ENCODE data around the gene LMO3. TPM values are rescaled to one million over a fixed set of nuclear protein-coding genes. Genes with fewer than 3 reads are reported as not detected.

LMO3 gene
- total RNA-seq, 1 experiment from 2014 or later: not detected

DNA sequence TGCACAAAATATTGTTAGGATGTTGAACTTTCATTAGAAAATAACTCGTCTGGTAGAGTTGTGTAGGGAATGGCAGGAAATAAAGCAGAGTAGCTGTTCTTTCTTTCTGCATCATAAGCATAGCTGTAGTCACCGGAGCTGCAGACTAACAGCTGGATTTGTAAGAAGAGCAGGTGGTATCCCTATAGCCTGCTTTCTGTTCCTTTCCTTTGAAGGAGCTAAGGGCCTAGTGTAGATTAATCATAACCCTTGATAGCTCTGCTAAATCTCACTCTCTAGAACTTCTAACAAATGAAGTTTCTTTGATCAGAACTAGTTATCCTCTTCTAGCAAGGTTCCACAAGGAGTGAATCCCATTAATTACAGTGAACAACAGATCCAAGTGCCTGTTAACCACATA is 3.5 kb downstream of the LMO3 start:
- DNase-seq (ENCODE audit: extremely low read depth, low read depth): no peak

GRCh38 chr12:16600525-16600924 is 5.4 kb downstream of the LMO3 start:
- DNase-seq (ENCODE audit: extremely low read depth, low read depth): no peak

DNA sequence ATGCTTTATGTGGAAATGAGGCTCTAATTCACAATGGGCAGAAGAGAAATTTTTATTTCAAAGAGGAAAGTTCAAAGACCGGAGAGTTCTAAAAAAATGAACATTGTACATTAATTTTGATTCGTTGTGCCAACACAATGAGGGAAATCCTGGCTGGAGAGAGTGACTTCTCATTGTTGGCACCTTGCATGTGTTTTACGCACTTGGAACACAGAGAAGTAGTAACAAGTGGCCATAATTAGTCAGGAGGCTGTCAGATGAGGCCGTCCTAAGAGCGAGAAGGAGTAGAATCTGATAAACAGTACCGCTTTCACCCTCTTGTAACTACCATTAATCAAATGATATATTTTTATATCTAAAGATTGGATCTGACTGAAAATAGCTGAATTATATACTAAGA is 6.9 kb downstream of the LMO3 start:
- no peak for DNase-seq (ENCODE audit: extremely low read depth, low read depth)

DNA sequence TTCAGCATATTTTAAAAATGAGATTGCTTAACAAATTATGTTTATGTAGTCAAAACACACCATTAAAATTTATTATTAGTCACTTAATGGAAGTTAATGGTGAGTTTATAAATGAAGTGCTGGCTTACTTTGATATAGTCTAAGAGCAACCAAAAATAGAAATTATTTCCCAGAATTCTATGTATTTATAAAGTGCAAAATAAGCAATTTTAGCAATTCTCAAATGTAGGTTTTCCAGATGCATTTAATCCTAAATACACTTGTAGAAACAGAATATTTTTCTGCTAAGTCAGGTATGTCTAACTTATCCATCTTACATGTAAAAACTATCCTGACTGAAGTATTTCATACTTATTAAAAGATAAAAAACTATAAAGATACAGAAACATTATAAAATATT is 11.2 kb downstream of the LMO3 start:
- no peak for DNase-seq (ENCODE audit: extremely low read depth, low read depth)

GRCh38 chr12:16593546-16593945 is 12.4 kb downstream of the LMO3 start:
- no peak for DNase-seq (ENCODE audit: extremely low read depth, low read depth)

DNA sequence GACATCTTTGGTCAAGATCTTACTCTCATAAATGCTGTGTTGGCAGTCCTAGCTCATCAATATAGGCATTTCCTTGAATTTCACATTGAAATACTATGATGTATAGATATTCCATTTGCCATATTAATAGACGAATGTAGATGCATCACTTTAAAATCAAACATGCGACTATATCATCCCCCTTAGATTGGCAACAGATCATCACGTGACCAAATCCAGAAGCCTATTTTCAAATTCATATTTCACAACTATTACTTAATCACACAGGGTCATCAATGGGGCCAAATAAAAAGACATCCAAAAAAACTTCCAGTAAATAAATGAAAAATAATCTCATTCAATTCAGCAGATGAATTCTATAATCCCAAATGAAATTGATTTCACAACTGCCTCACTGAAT is 15.3 kb downstream of the LMO3 start:
- DNase-seq (ENCODE audit: extremely low read depth, low read depth): no peak

- DNase-seq (ENCODE audit: extremely low read depth, low read depth): no peak
Observed at GRCh38 chr12:16588812-16589211, 17.1 kb downstream of the LMO3 start.

- DNase-seq (ENCODE audit: extremely low read depth, low read depth): no peak
Observed at GRCh38 chr12:16587514-16587913, 18.4 kb downstream of the LMO3 start.

GRCh38 chr12:16587110-16587453 is 18.9 kb downstream of the LMO3 start:
- no peak for DNase-seq (ENCODE audit: extremely low read depth, low read depth)

- DNase-seq (ENCODE audit: extremely low read depth, low read depth): no peak
Observed at GRCh38 chr12:16586350-16587109, 19.4 kb downstream of the LMO3 start.

- no peak for DNase-seq (ENCODE audit: extremely low read depth, low read depth)
Observed at GRCh38 chr12:16585781-16586180, 20.2 kb downstream of the LMO3 start.

- DNase-seq (ENCODE audit: extremely low read depth, low read depth): no peak
Observed at GRCh38 chr12:16583969-16584745, 21.8 kb downstream of the LMO3 start.

DNA sequence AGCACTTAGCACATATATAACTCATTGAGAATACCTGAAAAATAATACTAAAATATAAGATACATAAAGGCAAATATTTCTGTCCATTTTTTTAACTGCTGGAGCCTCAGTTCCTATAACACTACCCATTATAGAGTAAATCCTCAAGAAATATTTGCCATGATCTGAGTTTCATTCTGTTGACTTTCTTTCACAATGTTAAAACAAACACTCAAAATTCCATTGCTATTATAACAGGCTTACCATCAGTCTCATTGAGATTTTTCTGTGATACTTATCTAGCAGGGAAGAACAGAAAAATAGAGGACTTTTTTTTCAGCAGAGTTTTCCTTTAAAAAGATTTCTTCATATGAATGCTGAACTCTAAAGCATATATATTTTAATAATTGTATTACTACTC is 24.5 kb downstream of the LMO3 start:
- no peak for DNase-seq (ENCODE audit: extremely low read depth, low read depth)

GRCh38 chr12:16579041-16579440 is 26.9 kb downstream of the LMO3 start:
- DNase-seq (ENCODE audit: extremely low read depth, low read depth): no peak

DNA sequence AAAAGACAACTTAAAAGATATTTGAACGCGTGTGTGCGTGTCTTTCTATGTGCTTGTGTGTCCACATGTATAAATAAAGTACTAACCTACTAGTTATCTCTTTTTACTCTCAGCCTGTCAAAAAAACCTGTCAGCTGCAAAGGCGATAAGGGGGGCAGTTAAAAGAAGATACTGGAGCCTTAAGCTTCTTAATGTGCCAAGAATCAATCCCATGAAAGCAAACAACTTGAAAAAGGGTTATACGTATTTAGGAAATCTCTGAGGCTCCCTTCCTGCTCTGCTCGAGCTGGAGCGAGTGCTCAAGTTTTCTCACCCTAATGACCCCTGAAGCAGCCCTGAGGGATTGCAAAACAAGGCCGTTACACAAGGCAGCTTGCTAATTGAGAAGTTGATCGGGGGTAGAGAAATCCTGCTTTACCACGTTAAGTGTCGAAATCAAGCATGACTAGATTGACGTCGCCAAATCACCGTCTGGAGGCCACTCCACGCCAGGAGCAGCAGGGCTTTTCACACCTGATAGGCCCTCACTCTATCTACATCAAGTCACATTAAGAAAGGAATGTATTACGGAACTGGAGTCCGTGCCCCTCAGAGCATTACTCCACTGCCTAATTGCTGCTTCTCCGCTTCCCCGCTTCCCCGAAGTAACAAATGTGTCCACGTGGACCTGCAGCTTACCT is 32.4 kb downstream of the LMO3 start:
- no peak for DNase-seq (ENCODE audit: extremely low read depth, low read depth)

GRCh38 chr12:16568873-16569272 is 37.1 kb downstream of the LMO3 start:
- no peak for DNase-seq (ENCODE audit: extremely low read depth, low read depth)

GRCh38 chr12:16564675-16565074 is 41.3 kb downstream of the LMO3 start:
- DNase-seq (ENCODE audit: extremely low read depth, low read depth): no peak

DNA sequence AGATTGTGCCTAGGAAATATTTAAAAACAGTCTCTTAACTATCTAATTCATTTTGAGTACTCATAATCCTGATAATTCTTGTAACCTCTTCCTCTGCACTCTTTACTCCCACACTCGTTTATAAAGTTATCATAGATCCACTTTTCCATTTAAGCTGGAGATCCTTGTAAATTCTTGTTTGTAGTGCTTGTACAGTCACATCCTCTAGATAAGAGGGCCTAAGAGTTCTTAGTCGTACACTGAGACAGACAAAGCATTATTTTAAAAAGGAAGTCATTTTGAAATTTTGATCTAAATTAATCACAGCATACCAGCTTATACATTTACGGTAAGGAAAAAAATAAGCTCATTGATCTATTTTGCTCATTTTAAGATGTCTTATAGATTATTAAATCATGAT is 42.5 kb downstream of the LMO3 start:
- DNase-seq (ENCODE audit: extremely low read depth, low read depth): no peak

GRCh38 chr12:16562921-16563320 is 43.0 kb downstream of the LMO3 start:
- no peak for DNase-seq (ENCODE audit: extremely low read depth, low read depth)

- DNase-seq (ENCODE audit: extremely low read depth, low read depth): no peak
Observed at GRCh38 chr12:16562435-16562834, 43.5 kb downstream of the LMO3 start.

GRCh38 chr12:16560273-16560672 is 45.7 kb downstream of the LMO3 start:
- no peak for DNase-seq (ENCODE audit: extremely low read depth, low read depth)

GRCh38 chr12:16555630-16556029 is 50.3 kb downstream of the LMO3 start:
- DNase-seq (ENCODE audit: extremely low read depth, low read depth): no peak
